ENCODE data around the gene NXPH1.

Gene NXPH1

DNA sequence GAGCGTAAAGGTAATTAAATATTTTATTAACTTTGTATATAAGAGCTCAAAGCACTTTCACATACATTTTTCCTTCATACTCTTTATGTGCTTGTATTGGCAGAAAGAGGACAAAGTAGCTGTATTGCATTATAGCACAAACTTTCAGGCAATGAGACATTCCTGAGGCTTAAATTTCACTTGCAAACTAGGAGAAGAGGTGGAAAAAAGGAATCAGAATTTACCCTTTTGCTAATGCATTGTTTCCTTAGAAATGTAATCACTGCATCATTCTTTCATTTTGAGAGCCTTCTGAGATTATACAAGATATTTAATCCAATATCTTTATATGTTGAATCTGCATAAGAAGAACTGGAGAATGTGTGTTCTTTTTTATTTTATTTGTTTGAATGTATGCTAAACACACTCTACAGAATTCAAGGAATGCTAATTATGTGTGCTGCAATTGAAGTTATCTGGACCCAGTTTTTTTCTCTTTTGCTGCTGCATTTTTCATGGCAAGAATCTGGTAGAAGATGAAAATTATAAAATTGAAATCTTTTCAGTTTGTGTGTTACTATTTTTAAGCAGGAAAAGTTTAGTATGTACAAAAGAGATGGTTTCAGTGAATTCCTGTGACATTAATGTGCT is 185.1 kb downstream of the NXPH1 start:
- TF ChIP-seq, protein P1, sequence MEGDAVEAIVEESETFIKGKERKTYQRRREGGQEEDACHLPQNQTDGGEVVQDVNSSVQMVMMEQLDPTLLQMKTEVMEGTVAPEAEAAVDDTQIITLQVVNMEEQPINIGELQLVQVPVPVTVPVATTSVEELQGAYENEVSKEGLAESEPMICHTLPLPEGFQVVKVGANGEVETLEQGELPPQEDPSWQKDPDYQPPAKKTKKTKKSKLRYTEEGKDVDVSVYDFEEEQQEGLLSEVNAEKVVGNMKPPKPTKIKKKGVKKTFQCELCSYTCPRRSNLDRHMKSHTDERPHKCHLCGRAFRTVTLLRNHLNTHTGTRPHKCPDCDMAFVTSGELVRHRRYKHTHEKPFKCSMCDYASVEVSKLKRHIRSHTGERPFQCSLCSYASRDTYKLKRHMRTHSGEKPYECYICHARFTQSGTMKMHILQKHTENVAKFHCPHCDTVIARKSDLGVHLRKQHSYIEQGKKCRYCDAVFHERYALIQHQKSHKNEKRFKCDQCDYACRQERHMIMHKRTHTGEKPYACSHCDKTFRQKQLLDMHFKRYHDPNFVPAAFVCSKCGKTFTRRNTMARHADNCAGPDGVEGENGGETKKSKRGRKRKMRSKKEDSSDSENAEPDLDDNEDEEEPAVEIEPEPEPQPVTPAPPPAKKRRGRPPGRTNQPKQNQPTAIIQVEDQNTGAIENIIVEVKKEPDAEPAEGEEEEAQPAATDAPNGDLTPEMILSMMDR (IDR thresholded peaks at IDR 0.05; ENCODE audit: low read depth, low read length, poor library complexity, severe bottlenecking) = no peak
- TF ChIP-seq EZH2phosphoT487 (IDR thresholded peaks at IDR 0.05; ENCODE audit: borderline replicate concordance, low read length) = no peak
- no peak overlapping the region for H3K4me3 ChIP-seq (ENCODE audit: low read length)
- no peaks in the 10 kb centered on the region for H3F3A ChIP-seq (ENCODE audit: control insufficient read depth, insufficient read depth)
- no peaks in the 10 kb centered on the region for H3K27me3 ChIP-seq (ENCODE audit: control insufficient read depth, low read length)
- H3K79me2 ChIP-seq (ENCODE audit: control insufficient read depth, low read length) = no peaks in the 10 kb centered on the region
- H4K20me1 ChIP-seq (ENCODE audit: control insufficient read depth, insufficient read depth, low read depth, low read length) = no peaks in the 10 kb centered on the region
- H3K4me2 ChIP-seq (ENCODE audit: low read length) = no peak overlapping the region
- H3K36me3 ChIP-seq (ENCODE audit: control insufficient read depth, low read length) = no peaks in the 10 kb centered on the region
- no peak overlapping the region for H3K27ac ChIP-seq (ENCODE audit: low read depth, low read length)
- H3K4me1 ChIP-seq (ENCODE audit: control insufficient read depth, low read length) = no peaks in the 10 kb centered on the region
- H3K9me3 ChIP-seq (ENCODE audit: control insufficient read depth, insufficient read depth, low read length) = no peaks in the 10 kb centered on the region
- no peaks in the 10 kb centered on the region for H3K9me2 ChIP-seq (replicated peaks; ENCODE audit: control insufficient read depth, low read length)

DNA sequence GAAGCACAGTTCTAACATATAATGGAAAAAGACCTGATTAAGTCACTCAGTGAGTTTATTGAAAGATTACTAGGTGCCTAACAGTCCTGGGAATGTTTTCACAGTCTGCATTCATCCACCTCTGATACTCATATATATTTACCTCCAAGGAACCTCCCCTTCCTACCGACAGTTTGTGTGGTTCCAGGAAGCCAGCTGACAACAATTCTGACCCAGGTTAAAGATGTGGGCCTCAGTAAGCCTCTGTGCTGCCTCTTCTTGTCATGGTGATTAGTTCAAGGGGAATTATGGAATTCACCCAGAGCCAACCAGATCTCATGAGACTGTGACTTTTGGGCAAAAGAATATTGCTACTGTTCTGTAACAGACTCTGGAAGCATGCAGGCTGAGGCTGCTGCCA is 186.8 kb downstream of the NXPH1 start:
- TF ChIP-seq EZH2phosphoT487 (IDR thresholded peaks at IDR 0.05; ENCODE audit: borderline replicate concordance, low read length) = no peak
- TF ChIP-seq, protein P1 (IDR thresholded peaks at IDR 0.05; ENCODE audit: low read depth, low read length, poor library complexity, severe bottlenecking) = no peak
- Histone ChIP-seq H3K9me2 (replicated peaks; ENCODE audit: control insufficient read depth, low read length) (no peaks in the 10 kb centered on the region), H3K36me3 (ENCODE audit: control insufficient read depth, low read length) (no peaks in the 10 kb centered on the region), H3K4me3 (ENCODE audit: low read length) (no peak overlapping the region), H4K20me1 (ENCODE audit: control insufficient read depth, insufficient read depth, low read depth, low read length) (no peaks in the 10 kb centered on the region), H3K27me3 (ENCODE audit: control insufficient read depth, low read length) (no peaks in the 10 kb centered on the region), H3K27ac (ENCODE audit: low read depth, low read length) (no peak overlapping the region), H3K9me3 (ENCODE audit: control insufficient read depth, insufficient read depth, low read length) (no peaks in the 10 kb centered on the region), H3K4me1 (ENCODE audit: control insufficient read depth, low read length) (no peaks in the 10 kb centered on the region), H3K4me2 (ENCODE audit: low read length) (no peak overlapping the region), H3F3A (ENCODE audit: control insufficient read depth, insufficient read depth) (no peaks in the 10 kb centered on the region), H3K79me2 (ENCODE audit: control insufficient read depth, low read length) (no peaks in the 10 kb centered on the region)

DNA sequence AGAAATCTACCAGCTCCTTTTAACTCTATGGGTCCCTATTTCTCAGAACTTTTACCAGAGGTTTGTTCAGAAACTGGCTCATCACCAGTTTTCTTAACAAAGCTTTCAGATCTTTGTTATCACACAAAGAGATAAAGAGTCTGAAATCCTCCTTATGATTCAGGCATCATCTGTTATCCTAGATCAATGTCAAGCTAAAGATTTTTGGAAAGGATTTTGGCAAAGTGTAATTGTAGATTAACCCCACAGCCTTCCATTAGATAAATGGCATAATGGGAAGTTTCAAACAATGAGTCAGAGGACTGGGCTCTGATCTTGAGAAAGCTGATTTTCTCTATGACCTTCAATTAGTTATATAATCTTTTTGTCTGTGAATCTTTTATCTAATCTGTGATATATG is 192.2 kb downstream of the NXPH1 start:
- H3K9me2 ChIP-seq (replicated peaks; ENCODE audit: control insufficient read depth, low read length) = no peaks in the 10 kb centered on the region
- H3K4me2 ChIP-seq (ENCODE audit: low read length) = no peak overlapping the region
- no peak for TF ChIP-seq EZH2phosphoT487 (IDR thresholded peaks at IDR 0.05; ENCODE audit: borderline replicate concordance, low read length)
- TF ChIP-seq, protein P1 (IDR thresholded peaks at IDR 0.05; ENCODE audit: low read depth, low read length, poor library complexity, severe bottlenecking) = no peak
- H3F3A ChIP-seq (ENCODE audit: control insufficient read depth, insufficient read depth) = no peaks in the 10 kb centered on the region
- H3K4me1 ChIP-seq (ENCODE audit: control insufficient read depth, low read length) = no peaks in the 10 kb centered on the region
- no peaks in the 10 kb centered on the region for H4K20me1 ChIP-seq (ENCODE audit: control insufficient read depth, insufficient read depth, low read depth, low read length)
- no peak overlapping the region for H3K27ac ChIP-seq (ENCODE audit: low read depth, low read length)
- no peaks in the 10 kb centered on the region for H3K36me3 ChIP-seq (ENCODE audit: control insufficient read depth, low read length)
- H3K4me3 ChIP-seq (ENCODE audit: low read length) = no peak overlapping the region
- no peaks in the 10 kb centered on the region for H3K79me2 ChIP-seq (ENCODE audit: control insufficient read depth, low read length)
- no peaks in the 10 kb centered on the region for H3K27me3 ChIP-seq (ENCODE audit: control insufficient read depth, low read length)
- H3K9me3 ChIP-seq (ENCODE audit: control insufficient read depth, insufficient read depth, low read length) = no peaks in the 10 kb centered on the region
